ENCODE results near the gene NLN.

The NLN gene

GRCh38 chr5:65811004-65811403 lies 89.0 kb downstream of the NLN start:
- no peak for DNase-seq

DNA sequence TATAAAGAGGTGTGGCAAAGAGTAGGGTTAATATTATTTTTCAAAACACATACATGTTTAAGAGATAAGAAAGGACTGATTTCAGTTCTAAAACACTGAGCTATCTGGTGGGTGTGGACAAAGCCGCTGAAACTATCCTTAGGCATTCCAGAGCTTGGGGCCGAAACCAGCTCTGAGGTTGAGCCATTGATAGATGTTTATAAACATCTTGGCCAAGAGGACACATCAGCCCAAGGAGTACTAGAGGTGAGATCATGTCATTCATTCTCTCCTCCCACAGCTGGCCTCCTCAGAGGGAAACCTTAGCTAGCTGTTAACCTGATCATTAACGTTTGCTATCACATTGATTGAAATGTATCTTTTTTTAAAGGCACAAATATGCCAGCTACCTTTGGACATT lies 89.9 kb downstream of the NLN start:
- no peak for DNase-seq

DNA sequence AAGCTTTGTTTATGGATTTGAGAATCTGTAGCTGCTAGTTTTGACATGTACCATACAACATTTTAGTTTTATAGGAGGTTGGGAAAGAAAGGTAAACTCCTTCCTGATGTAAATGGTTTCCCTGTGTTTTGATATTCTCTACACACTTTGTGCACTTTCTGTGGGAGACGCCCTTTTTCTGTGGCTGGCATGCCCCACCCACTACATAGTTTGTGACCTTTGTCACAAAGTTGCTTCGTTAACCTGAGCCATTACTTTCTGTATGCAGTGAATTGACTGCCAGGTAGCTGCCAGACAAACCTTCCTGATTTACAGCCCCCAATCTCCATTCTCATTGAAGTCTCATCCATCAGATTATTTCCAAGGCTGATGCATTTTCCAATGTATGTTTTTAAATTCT lies 90.6 kb downstream of the NLN start:
- DNase-seq: no peak

DNA sequence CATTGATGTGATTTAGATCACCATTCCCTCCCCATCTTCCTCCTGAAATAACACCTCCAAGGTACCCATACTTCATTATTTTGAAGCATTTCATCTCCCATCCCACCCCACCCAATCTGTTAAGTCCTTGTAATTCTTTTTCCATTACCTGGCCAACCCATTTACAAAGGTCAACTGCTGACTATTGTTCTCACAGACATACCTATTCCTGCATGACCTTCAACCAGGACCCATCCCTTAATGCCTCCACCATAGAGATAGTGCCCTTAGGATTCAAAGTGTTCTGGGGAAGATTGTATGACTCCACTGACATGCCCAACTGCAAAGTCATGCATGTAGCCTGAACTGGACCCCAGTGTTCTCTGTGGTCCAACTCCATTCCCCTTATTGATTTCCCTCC lies 91.2 kb downstream of the NLN start:
- DNase-seq: no peak

GRCh38 chr5:65815161-65815560 lies 93.2 kb downstream of the NLN start:
- peak; percentile 48 for DNase-seq

DNA sequence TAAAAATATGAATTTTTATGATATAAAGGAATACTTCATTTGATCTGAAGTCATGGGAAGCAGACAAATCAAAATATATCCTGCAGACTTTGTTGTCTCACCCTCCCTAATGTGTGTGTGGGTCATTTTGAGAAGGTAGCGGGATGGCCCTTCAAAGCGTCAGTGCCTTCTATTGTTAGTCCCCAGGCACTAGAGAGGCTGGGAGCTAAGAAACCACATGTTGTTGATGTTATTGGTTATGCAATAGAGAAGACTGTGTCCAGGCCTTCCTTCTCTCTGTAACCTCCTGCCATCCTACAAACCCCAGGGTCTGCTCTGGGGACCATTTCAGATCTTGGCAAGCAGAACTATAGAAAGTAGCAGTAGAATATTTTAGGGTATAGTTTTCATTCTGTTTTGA lies 94.7 kb downstream of the NLN start:
- no peak for DNase-seq

DNA sequence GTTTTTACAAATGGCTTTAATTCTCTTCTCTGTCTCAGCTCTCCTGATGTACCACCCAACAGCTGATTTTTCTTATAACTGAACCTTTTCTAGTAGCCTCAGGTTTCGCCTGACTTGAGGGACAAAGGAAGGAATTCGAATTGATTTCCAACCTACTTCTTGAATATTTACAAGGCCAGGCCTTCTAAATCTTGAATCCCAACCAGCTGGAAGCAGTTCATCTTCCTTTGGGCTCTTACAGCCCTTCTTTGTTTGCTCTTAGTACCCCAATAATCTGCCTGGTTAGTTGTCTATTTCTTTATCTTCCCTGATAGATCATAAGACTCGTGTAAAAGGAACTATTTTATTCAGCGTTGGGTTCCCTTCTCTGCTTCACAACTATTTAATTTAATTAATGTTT lies 95.9 kb downstream of the NLN start:
- DNase-seq: no peak

- no peak for DNase-seq
These were observed 96.6 kb downstream of the NLN start for GRCh38 chr5:65818592-65818991.

- DNase-seq: no peak
These were observed 97.4 kb downstream of the NLN start for GRCh38 chr5:65819215-65819904.

DNA sequence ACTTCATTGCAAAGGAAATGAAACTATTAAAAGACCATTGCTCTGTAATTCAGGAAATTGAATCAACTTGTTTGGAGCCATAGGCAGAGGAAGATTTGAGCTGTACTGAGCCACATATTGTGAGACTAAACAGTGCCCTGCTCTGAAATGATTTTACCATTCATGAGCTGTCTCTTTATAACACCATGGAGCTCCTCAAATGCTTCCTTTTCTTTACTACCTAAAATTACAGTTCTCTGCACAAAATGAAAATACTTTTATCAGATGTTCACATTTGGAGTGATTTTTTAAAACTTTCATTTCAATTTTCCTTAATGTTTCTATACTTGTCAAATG lies 97.9 kb downstream of the NLN start:
- DNase-seq: no peak

DNA sequence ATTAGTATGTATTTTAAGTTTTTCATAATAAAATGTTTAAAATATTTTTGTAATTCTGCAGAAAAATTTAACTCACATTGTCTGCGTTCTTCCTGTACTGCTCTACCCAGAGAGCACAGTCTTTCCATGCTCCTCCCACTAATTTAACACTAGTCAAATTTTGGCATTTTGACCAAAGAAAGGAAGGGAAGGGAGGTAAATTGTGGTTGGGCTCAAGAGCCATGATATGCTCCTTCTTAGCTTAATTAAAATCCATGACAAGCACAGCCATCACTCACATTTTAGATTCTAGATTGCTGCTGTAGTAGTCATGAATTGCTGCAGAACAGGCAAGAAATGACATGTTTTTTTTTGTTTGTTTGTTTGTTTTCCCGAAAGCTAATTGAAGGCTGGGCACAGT lies 98.4 kb downstream of the NLN start:
- DNase-seq: no peak

DNA sequence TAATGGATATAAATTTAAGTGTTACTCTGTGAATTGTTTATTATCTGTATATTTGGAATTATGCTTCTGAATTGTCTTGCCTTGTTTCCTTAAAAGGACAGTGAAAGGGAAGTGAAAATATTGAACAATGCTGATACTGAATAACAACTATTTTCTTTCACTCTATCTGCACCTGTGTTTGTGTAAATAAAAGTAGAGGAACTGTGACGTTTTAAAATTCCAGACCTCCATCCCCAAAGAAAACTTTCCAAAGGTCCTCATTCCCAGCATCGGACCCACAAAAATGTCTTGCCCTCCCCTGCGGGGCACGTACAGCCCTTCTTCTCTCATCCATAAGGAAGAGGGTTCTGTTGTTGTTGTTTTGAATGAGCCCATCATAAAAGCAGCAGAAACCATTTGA lies 100.0 kb downstream of the NLN start:
- DNase-seq: no peak

DNA sequence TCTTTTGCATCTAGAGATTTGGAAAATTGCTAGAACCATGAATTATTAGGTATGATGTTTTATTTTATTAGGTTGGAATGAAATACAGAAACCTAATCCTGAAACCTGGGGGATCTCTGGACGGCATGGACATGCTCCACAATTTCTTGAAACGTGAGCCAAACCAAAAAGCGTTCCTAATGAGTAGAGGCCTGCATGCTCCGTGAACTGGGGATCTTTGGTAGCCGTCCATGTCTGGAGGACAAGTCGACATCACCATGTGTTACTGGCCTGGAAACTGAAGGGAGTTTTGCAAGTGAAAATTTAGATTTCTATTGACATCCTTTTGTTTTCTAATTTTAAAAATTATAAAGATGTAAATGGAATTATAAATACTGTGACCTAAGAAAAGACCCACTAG lies 100.7 kb downstream of the NLN start:
- no peak for DNase-seq

DNA sequence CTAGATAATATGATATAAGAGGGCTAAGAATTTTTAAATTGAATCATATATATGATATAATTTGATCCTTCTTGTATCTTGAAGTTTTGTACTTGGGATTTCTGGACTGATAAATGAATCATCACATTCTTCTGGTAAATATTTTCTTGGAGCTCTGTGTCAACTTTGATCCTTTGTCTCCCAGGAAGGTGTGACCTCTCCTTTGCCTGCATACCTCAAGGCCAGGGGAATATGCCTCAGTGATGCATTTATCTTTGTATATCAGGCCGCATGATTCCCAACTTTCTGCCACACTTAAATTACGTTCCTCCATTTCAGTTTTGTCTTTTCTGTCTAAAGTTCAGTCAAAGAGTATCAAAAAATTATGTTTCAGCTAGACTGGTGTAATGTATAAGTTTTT lies 101.2 kb downstream of the NLN start:
- no peak for DNase-seq

- DNase-seq: no peak
These were observed 101.9 kb downstream of the NLN start for GRCh38 chr5:65823845-65824445.

DNA sequence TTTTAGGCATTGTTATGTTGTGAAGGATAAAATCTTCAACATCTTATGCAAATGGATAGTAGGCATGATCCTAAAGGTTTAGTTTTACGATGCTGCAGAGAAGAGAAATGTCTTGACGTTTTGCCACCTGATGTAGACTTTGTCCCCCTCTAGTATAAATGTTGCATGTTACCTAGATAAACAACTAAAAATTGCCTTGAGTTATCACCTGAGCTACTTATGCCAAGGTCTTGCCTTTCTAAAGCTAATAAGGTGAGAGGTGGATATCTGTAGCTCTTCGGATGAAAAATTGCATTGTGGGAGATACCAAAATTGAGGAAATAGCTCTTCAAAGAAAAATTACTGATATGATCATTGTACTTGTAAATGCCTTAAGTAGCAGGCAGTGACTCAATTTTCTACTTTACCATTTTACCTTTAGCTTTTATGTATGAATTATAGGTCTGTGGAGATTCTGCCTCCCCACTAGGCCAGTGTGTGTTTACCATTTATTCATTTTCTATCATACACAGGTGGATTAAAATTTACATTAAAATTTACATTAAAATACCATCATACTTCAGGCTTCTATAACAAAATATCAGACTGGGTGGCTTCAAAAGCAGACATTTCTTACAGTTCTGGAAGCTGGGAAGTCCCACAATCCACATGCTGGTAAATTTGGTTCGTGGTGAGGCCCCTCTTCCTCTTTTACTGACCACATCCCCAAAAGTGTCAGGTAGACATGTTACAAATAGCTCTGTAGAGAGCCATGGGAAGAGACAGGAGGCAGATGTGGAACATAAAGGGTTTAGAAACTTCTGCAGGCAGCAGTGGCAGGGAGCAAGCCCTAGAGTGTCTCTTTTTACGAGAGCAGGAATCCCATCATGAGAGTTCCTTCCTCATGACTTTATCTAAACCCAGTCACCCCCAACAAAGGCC lies 103.7 kb downstream of the NLN start:
- peak; percentile 44 for DNase-seq

DNA sequence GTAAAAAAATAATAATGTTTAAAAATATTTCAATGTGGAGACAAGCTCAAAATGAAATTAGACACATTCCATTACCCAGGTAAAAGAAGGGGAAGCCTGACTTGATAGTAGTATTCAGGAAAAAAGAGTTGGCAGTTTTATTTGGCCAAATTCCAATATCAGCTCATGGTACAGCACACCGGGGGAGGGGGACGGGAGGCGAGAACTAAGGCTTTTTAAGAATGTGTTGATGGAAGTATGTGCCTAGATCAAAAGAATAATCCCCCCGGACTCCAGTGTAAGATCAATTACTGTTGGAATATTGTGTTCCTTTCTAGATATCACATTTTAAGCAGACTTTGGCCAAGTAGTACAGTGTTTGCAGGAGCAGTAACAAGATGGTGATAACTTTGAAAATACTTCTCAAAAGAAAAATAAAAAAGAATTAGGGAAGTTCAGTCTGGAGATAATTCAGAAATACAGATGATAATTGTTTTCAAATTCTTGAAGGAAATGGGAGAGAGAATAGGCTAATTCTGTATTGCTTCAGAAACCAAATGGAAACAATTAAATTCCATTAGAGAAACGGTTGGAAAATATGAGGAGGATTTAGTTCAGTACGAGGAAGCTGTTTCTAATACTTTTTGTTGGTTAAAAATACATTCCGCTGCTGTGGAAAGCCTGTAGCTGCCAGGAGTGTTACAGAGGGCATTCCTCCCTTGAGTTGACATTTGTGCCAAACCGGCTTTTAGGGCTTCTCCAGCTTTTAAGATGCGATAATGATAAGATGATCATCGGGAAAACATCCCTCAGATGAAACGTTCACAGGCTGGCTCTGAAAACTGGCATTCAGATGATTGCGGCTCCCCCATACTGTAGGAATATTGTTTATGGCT lies 106.3 kb downstream of the NLN start:
- DNase-seq: no peak

GRCh38 chr5:65830856-65831255 lies 108.9 kb downstream of the NLN start:
- no peak for DNase-seq

DNA sequence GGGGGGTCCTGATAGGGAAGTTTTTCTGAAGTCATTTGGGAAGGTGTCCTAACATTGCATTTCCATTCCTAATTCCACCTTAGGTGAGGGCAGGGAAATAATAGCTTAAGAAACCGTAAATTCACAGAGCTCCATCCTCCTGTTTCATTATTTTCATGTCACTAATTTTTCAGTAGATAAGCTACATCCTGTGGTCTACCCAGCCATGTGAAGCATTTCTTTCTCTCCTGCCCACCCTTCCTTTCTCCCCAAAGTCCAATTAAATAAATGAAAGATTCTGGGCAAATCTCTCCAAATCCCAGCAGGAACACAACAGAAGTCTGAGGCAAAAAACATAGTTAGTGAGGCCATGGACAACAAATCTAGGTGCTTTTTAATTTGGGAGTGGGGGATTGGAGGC lies 109.3 kb downstream of the NLN start:
- no peak for DNase-seq

DNA sequence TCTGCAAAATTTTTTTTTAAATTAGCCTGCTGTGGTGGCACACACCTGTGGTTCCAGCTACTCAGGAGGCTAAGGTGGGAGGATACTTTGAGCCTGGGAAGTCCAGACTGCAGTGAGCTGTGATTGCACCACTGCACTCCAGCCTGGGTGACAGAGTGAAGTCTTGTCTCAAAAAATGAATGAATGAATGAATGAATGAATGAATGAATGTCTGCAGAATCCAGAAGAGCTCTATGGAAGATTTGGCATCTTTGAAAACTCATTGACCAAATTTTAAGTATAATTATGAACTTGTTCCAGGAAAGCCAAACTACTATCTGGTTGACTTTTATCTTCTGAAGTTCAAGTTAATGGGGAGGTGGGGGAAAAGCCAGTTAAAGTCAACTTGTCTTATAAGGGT lies 110.1 kb downstream of the NLN start:
- no peak for DNase-seq

- DNase-seq: no peak
These were observed 110.7 kb downstream of the NLN start for GRCh38 chr5:65832603-65833228.

- no peak for DNase-seq
These were observed 111.8 kb downstream of the NLN start for GRCh38 chr5:65833780-65834179.

DNA sequence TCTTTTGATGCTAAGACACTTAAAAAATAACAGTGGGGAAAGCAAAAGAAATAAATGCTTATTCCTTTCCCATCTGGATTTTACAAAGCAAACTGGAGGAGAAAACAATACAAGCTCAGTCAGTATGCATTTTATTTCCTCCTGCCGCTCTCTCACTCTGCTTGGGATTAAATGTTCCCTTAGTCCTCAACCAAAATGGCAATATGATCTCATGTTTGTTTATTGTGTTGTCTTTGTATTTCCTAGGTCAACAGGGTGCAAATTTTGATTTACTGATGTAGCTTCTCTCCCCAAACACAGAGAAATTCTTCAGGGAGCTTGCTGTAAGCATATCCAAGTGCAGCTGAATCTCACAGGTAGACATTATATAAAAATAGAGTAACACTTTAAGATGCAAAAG lies 112.3 kb downstream of the NLN start:
- no peak for DNase-seq
